HuH-7 (cell line): ENCODE measurements around the gene ENOX2.
"Not testable (repeated sequence)": the region's sequence is repeated elsewhere in the genome, so short reads cannot be mapped to it uniquely, and the experiment has no call there.

Experiments used
- DNase-seq: peaks from one replicate; pipeline ENCODE4 v3.0.0; 2011; ENCODE audit warnings: low spot score

The ENOX2 gene

GRCh38 chrX:130825525-130825924, 77.5 kb downstream of the ENOX2 start:
- DNase-seq = no peak

- not testable (repeated sequence) for DNase-seq
These were observed 83.6 kb downstream of the ENOX2 start for GRCh38 chrX:130819367-130819766.

GRCh38 chrX:130813932-130814331, 89.1 kb downstream of the ENOX2 start:
- not testable (repeated sequence) for DNase-seq

DNA sequence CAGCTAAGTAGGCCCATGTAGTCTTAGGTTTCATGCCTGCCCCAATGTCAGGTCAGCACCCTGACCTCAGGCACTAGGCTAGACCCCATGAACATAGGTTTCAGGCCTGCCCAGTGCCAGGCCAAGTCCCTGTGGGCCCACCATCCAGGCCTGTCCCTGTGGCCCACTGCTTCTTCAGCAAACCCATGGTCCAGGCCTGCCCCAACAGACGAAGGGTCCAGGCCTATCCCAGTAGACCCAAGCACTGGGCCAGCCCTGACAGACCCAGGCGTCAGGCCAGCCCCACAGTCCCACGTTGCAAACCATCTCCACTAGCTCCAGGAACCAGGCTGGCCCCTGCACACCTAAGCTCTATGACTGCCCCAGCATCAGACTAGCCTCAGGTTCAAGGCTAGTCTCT, 92.4 kb downstream of the ENOX2 start:
- no peak for DNase-seq

GRCh38 chrX:130805903-130806302, 97.1 kb downstream of the ENOX2 start:
- DNase-seq = no peak

- no peak for DNase-seq
These were observed 99.5 kb downstream of the ENOX2 start for GRCh38 chrX:130803537-130803936.

DNA sequence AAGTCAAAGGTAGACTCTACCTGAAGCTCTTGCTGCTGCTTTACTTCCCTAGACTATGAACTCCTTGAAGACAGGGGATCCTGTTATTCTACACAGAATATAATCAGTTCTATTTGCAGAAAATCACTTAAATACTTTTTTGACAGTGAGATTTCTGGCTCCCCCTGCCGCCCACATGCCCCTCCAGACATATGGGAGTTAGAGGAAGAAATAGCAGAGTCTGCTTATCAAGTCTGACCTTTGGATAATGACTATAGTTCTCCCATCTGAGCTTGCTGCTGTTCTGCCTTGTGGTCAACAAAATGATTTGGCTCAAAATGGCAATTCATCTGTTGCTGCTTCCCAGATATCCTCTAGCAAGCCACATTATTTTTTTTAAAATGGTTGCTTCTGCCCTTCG, 101.1 kb downstream of the ENOX2 start:
- DNase-seq = peak; percentile 24

DNA sequence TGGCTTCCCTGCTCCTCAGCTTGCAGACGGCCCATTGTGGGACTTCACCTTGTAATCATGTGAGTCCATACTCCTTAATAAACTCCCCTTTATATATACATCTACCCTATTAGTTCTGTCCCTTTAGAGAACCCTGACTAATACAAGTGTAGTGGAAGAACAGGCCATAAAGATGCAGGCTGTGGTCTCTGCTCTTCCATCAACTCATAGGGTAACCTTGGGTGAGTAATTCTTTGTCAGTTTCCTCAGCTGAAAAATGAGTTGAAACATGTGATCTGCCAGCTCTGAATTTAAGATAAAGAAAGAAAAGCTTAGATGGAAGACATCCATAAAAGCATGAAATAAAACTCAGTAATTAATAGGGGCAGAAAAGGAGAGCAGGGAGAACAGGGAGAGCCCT, 103.6 kb downstream of the ENOX2 start:
- DNase-seq = no peak

- DNase-seq = no peak
These were observed 109.0 kb downstream of the ENOX2 start for GRCh38 chrX:130793975-130794374.

GRCh38 chrX:130791870-130792269, 111.1 kb downstream of the ENOX2 start:
- DNase-seq = not testable (repeated sequence)

DNA sequence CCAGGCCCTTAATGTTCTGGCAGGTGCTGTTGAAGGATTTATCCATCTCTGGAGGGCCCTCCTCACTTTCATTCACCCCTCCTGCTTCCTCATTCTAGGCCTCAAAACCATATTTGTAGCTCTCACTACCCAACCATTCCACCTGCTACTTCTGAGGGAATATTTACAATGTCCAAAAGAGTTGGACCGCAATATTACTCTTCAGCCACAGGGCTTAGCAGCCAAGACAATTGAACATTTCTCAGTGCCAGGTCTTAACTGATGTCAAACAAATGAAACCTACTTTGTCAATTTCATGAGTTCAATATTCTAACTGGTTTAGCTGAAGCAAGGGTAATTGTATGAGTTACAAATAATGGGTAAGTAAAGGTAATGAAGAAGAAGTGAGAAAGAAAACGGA, 113.2 kb downstream of the ENOX2 start:
- no peak for DNase-seq

DNA sequence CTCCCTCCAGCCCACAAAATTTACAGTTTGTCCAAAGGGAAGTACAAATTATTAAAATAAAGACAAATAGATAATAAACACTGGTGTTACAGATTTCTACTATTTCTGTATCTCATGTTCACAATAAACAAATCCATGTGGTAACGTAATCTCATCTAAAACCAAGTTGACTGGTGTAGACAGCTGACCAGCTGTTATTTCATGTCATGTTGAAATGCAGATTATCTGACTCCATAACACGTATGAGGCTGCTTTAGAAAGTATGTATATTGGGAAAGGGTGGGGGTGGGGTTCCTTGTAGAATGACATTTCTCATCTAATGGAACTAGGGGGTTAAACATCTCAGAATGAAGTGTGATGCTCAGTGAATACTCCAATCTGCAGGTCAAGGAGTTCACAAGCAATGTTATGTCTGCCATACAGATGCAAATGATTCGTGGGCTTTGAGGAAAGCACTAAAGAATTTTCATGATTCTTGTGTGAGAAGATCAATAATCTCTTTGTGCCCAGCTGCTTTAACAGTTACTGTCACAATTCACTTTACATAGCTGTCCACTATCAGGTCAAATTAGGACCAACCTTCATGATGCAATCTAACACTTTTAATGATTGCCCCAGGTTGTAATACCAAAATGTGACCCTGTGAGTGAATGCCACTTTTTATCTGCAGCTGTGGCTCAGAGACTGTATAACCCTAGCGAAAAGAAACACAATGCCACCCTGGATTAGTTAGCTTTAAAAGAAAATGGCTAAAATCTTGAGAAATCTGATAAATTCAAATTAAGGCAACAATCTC, 114.0 kb downstream of the ENOX2 start:
- DNase-seq = no peak

DNA sequence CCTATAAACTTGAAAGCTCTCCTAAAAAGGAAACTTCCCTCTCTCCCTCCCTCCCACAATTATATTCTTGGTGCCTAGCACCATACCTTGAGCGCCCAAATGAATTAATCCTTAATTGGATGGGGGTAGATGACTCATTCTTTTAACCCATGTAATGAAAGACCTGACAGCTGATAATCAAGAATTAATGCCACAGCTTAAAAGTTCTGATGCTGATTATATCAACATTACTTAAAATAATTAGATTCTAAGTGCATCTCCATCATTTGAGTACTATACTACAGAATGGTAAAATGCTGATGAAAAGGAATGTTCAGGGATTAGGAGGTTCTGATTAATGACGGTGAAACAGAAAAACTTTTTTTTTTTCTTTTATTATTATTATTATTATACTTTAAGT, 117.0 kb downstream of the ENOX2 start:
- DNase-seq = no peak

GRCh38 chrX:130778773-130779172, 124.2 kb downstream of the ENOX2 start:
- no peak for DNase-seq

DNA sequence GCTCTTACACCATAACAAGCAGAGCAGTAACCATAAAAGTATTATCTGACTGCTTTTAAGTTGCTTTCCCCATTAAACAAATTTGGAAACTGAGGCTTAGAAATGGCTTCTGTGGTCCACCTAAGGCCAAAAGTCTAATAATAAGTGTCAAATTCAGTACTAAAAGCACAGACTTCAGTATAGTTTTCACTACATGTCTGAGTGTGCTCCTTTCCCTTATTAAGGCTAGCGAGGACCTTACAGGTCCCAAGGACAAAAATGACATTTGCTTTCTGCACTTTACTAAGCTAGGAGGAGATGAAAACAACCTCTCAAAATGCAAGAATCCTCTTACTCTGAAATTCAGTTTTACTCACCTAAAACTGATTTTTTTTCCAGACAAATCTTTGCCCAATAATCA, 127.2 kb downstream of the ENOX2 start:
- DNase-seq = no peak

DNA sequence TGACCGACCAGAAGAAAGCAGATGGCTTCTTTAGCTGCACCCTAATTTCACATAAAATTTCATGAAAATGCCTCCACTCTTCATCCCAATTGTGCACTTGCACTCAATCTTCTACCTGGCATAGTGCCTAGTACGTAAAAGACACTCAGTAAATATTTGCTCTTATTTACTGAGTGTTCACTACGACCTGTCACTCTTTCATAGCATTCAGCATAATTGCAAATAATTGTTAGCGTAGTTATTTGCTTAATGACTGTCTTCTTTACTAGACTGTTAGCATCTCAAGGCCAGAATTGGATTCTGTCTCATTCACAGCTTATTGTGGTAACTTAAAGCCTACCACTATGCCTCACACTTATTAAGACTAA, 130.2 kb downstream of the ENOX2 start:
- DNase-seq = no peak

DNA sequence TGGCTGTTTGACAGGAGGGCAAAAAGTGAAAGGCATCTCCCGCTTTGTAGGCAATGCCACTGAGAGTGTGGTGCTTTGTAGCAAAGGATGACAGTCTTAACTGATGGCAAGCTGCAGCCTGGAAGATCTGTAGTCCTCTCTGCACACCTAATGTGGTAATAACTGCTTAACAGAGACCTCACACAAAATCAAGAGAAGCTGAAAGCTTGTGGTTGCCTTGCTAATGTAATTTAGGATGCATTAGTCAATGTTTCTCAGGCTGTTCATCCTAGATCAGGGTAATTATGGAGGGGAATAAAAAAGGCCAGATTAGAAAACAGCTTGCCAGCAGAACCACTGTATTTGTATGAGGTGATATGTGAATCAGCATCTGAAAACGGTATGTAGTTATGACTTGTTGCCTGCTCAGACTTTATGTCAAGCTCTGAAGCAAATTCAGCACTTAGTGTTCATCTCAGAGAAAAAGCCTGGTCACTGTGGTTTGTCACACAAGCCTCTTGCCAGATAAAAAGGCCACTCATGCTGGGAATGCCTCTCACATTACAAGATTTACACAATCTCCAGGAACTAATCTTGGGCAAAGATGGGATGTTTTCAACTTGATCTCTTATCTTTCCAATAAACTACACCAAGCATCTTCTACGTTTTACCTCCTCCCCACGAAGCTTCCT, 130.8 kb downstream of the ENOX2 start:
- DNase-seq = no peak

DNA sequence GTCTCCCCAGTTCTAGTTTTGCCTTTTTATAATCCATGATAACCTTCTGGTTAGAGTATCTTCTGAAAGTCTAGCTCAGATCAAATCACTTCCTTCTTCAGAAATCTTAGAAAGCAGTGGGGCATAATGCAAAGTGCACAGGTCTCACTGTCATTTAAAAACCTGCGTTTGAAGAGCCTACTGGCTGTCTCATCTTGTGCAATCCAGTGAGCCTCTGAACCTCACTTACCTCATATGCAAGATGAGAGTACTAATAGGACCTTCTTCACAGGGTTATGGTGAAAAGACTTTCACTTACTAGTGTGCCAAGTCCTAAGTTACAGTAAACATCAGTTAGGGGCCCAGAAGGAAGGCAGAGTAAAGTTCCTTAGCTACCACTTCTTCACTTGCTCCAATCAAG, 131.4 kb downstream of the ENOX2 start:
- no peak for DNase-seq

DNA sequence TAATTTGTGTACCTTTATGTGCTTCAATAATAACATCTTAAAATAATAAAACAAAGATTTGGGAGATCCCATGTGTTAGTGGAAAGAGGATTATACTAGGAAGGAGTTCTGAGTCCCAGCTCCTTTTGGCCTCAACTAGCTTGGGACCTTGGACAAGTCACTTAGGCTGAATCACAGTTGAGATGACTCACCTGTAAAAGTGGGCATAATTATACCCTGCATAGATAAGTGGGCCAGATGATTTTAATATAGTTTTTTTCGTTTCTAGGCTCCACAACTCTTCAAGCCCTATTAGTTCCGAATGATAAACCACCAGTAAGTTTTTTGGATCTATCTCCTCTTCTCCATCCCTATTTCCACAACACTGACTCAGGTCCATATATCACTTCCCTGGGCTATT, 131.8 kb downstream of the ENOX2 start:
- DNase-seq = no peak

GRCh38 chrX:130770615-130771014, 132.4 kb downstream of the ENOX2 start:
- DNase-seq = no peak

DNA sequence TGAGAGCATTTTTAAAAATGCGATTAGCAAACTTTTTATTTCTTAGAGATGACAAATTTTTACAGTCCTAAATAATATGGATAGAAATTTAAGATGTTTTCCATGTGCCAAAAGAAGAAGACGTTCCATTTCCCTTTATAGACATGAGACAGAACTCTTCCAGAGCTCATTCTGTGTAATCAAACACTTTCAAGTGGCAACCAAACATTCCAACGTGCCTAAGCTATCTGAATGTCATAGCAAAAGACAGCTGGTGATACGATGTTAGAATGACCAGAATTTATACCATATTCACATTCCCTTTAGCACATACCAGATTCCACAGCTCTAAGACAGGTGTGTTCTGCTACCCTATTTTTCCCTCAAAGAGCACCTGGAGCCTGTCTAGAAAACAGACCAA, 133.2 kb downstream of the ENOX2 start:
- DNase-seq = no peak

GRCh38 chrX:130758072-130758471, 144.9 kb downstream of the ENOX2 start:
- no peak for DNase-seq

DNA sequence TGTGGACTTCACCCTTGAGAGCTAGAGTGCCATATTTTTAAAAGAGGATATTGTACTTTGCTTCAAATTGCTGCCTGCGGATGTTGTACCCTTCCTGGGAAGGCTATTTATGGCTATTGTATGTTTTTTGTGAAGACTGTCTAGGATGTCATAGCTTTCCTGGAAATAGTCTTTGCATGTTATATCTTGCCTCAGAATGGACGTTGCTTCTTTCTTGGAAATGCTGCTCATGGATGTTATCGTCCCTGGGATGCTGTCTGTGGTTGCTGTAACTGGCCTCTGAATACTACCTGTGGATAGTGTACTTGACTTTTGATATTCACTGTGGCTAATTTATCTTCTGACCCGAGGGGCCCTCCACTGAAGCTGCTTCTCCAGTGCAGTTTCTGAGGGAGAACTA, 146.8 kb downstream of the ENOX2 start:
- no peak for DNase-seq

GRCh38 chrX:130754353-130754752, 148.7 kb downstream of the ENOX2 start:
- DNase-seq = no peak
